Astrocyte of the spinal cord (primary cell): ENCODE measurements around the gene B4GALNT1.
"Not testable (repeated sequence)": the region's sequence is repeated elsewhere in the genome, so short reads cannot be mapped to it uniquely, and the experiment has no call there.

Experiments used
- DNase-seq: peaks from one replicate; pipeline ENCODE4 v3.0.0; 2011; ENCODE audit warnings: low read depth, low spot score
- H3K4me3 ChIP-seq: 2 replicates; pipeline ENCODE4 v1.5.1; 2011; ENCODE audit warnings: low read depth, mild to moderate bottlenecking, low read length, moderate library complexity
- CTCF ChIP-seq: IDR thresholded peaks from 2 replicates; pipeline ENCODE4 v1.5.1; 2012; ENCODE audit warnings: low read depth, mild to moderate bottlenecking, low read length, inconsistent platforms
- in situ Hi-C: cut with HindIII; loops from 2 replicates; pipeline ENCODE4 v1.10.0; 2017; ENCODE audit warnings: low sequenced_read_pairs

B4GALNT1 gene

DNA sequence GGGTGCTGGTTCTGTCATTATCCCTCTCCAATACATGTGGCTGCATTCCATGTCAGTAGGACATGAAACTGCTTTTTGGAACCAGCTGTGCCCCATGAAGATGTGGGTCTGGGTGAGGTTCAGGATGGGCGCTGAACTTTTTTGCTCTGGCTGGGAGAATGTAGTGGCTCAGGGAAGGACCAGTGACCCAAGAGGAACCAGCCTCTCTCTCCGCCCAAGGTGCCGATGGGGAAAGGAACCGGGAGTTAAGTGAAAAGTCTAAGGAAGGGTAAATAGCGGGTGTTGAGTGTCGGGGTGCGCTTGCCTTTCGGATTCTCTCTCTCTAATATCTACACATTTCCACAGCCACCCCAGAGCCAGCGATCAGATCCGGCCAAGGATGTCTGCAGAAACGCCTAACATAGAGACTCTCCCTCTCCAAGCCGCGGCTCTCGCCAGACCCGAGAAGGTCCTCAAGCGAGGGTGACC lies 14.0 kb downstream of the B4GALNT1 start:
- DNase-seq = no peak
- no peak overlapping the region for H3K4me3 ChIP-seq
- in situ Hi-C loops = no loop called here
- TF ChIP-seq CTCF = no peak

DNA sequence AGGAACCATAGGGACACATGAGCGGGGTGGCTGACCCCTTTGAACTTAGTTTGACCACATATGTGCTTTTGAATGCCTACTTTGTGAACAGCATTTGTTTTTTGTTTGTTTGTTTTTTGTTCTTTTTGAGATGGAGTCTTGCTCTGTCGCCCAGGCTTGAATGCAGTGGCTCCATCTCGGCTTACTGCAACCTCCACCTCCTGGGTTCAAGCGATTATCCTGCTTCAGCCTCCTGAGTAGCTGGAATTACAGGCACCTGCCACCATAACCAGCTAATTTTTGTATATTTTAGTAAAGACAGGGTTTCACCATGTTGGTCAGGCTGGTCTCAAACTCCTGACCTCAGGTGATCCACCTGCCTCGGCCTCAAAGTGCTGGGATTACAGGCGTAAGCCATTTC lies 14.6 kb downstream of the B4GALNT1 start:
- H3K4me3 ChIP-seq, in situ Hi-C loops, DNase-seq: not testable (repeated sequence)

GRCh38 chr12:57617942-57618341 lies 15.1 kb downstream of the B4GALNT1 start:
- no peak for TF ChIP-seq CTCF
- in situ Hi-C loops = no loop called here
- no peak for DNase-seq
- no peak overlapping the region for H3K4me3 ChIP-seq

DNA sequence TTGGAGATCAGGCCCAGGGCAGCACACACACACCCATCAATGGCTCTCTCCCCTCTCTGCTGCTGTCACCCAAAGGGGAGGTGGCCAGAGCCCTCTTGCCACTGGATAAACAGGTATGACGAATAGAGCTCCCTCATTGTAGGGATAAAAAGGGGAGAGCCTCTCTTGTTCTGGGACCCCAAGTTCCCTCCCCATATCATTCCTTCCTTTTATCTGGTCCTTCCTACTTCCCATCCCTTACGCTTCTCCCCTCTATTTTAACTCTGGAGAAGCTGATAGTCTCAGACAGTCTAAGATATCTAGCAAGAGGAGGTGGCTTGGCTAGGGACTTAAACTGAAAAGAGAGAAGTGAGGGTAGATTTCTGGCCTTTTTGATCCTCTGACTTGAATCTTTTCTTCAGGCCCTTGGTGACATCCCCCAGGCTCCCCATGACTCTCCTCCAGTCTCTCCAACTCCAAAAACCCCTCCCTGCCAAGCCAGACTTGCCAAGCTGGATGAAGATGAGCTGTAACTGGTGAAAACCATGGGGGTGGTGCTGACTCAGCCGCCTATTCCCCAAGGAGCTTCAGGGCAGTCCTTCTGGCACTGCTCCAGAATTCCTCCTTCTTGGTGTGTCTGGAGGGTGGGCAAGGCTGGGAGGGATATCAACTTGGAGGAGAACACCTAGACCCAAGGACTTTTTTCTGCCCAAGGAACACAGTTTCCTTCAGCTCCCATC lies 16.5 kb downstream of the B4GALNT1 start:
- TF ChIP-seq CTCF = no peak
- DNase-seq = no peak
- in situ Hi-C loops = no loop called here
- no peak overlapping the region for H3K4me3 ChIP-seq

- no peak for TF ChIP-seq CTCF
- no peak for DNase-seq
- in situ Hi-C loops = no loop called here
- H3K4me3 ChIP-seq = no peak overlapping the region
Measured at GRCh38 chr12:57615637-57616036, 17.4 kb downstream of the B4GALNT1 start.

- DNase-seq = no peak
- TF ChIP-seq CTCF = no peak
- no peak overlapping the region for H3K4me3 ChIP-seq
- in situ Hi-C loops = no loop called here
Measured at GRCh38 chr12:57614948-57615500, 18.0 kb downstream of the B4GALNT1 start.

DNA sequence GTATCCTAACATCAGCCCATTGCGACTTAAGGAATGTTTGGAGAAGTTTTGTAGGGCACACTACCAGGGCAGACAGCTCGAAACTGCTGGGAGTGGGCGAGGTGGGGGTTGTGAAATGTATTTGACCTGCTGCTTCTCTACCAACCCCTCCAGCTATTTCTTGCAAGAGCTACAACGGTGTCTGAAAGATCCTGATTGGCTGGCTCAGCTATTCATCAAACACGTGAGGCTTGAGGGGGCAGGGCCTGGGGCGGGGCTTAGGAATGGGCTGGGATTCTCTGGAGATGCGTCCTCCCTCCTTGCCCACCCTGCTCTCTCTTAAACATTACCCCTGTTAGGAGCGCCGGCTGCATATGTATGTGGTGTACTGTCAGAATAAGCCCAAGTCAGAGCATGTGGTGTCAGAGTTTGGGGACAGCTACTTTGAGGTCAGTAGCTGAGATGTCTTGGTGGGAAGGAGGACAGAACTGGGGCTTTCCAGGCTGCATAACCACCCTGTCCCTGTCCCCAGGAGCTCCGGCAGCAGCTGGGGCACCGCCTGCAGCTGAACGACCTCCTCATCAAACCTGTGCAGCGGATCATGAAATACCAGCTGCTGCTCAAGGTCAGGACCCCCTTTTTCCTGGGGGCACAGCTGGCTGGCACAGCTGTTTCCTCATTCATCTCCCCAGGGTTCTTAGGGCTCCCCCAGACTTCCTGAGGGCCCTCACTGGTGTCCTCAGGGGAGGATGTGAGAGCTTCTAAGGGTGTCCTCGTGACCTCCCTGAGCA lies 18.6 kb downstream of the B4GALNT1 start:
- in situ Hi-C loops = no loop called here
- no peak for DNase-seq

More for the DNA sequence above, 18.6 kb downstream of the B4GALNT1 start:
- no peak for TF ChIP-seq CTCF
- no peak overlapping the region for H3K4me3 ChIP-seq
